GF-D8 (cell line): ENCODE data around the gene SMYD3.
"Not testable (repeated sequence)": the region's sequence is repeated elsewhere in the genome, so short reads cannot be mapped to it uniquely, and the experiment has no call there.

ENCODE experiments used
- DNase-seq: peaks from one replicate; lab custom pipeline; 2025; lab: John Stamatoyannopoulos, UW

The SMYD3 gene

DNA sequence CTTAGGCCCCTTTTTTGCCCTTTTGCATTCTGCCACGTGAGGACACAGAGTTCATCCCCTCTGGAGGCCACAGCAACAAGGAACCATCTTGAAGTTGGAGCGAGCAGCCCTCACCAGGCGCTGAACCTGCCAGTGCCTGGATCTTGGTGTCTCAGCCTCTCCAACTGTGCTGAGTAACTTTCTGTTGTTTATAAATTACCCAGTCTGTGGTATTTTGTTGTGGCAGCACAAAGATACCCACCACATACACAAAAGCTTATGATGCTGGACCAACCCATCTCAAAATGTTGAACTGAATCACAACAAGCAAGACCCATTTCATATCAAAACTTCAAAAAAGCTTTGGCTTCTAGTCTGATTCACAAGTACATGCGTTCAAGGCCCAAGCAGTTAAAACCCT lies 702.4 kb downstream of the SMYD3 start:
- no peak for DNase-seq

DNA sequence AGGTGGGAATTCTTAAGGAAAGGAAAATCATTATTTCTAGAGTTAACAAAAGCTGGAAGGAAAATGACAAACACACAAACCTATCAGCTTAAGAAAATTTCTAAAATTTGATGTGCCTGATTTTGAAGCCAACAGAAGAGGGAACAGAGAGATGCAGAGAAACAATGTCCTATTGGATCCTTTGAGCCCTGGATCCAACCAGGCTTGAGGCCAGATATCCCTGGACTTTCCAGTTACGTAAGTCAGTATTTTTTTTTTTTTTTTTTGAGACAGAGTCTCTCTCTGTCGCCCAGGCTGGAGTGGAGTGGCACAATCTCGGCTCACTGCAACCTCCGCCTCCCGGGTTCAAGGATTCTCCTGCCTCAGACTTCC lies 703.4 kb downstream of the SMYD3 start:
- no peak for DNase-seq

DNA sequence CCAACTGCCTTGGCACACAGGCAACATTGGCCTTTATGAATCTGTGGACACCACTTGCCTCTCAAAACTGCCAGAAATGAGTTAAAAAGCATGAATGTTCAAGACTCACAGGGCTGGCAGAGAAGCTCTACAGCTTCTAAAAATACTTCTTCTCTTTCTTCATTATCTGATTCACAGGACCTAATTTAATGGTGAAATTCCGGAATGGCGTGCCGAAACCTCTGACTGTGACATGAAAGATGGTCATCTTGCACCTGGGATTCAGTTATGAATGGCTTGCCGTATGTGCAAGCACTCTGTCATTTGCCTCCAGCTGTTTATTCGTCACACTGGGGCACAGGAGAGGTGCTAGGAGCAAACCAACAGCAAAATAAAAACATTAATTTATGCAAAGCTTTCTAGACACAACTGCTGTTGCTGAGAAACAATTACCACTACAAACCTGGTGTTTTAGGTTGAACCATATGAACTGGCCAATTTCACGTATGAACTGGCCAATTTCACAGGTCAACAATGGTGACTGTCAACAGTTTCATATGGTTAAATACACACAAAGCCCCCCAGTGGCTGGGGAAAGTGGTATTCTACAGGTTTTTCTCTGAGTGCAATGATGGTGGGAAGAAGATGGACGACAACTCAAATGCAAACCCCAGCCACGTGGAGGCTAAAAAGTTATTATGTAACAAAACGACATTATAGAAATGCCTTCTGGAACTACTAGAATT lies 704.0 kb downstream of the SMYD3 start:
- DNase-seq = no peak

DNA sequence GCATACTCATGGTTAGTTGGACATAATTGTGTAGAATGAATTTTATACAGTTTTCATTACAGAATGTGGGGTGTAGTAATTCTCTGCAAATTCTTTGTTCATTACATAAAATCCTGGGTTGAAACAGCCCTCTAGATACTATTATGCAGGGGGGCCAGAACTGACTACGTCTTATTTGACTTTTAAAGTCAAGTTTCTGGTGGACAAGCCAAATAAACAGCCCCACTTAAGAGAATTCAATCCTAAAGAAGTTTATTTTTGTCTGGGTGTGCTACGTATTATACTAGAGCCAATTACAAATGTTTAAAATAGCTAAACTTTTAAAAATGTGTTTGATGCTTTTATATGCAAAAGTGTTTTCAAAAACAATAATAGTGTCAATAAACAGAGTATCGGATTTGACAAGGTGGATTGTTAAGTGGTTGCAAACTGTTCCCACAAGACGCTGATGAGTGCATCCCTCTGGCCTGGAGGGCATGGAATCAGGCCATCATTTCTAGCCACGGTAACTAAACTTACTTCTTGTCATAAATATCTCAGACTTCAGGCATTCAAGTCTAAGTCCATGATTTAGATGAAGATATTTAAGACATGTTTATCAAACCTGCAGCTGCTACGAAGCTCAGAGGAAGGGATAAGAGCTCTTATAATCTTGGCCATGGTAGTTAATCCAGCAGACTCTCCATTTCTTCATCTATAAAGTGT lies 706.0 kb downstream of the SMYD3 start:
- DNase-seq = no peak

DNA sequence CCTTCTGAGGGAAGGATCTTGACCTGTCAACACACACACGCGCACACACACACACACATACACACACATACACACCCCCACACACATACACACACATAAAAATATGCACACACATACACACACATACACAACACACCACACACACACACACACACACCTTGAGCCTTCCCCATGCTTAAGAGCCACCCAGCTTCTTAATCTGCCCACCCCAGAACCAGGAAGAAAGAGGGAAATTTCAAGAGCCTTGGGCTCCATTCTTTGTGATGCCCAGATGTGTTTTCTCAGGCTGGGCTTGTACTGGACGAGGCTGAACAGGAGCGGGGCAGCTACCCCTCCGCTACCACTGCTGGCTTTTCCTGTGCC lies 708.7 kb downstream of the SMYD3 start:
- DNase-seq = no peak

DNA sequence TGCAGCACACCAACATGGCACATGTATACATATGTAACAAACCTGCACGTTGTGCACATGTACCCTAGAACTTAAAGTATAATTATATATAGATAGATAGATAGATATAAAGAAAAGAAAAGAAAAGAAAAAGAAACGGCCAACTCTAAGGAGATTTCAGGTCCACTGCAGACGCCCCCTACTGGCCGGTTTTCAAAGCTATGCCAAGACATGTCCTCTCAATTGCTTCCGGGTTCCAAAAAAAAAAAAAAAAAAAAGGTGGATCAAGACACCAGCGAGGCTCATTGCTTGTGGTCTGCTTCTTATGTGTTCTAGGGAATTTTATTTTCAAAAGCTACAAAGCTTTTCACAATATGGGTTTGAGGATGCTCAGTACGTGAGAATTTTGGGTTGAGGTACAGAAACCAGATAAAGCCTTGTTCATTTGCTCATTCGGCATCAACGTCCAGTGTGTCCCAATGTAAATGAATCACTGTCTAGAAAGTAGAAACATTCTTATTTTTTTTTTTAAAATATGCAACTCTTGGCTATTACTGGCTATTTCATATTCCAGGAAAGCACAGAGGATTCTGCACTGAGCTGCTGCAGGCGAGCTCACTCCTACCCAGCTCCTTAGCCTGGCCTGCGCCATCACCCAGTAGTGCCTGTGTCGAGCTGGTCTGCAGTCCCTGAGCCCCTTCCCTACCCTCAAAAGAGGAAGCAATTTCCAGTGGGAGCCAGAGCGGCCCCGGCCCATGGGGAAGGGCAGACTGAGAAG lies 709.3 kb downstream of the SMYD3 start:
- no peak for DNase-seq

DNA sequence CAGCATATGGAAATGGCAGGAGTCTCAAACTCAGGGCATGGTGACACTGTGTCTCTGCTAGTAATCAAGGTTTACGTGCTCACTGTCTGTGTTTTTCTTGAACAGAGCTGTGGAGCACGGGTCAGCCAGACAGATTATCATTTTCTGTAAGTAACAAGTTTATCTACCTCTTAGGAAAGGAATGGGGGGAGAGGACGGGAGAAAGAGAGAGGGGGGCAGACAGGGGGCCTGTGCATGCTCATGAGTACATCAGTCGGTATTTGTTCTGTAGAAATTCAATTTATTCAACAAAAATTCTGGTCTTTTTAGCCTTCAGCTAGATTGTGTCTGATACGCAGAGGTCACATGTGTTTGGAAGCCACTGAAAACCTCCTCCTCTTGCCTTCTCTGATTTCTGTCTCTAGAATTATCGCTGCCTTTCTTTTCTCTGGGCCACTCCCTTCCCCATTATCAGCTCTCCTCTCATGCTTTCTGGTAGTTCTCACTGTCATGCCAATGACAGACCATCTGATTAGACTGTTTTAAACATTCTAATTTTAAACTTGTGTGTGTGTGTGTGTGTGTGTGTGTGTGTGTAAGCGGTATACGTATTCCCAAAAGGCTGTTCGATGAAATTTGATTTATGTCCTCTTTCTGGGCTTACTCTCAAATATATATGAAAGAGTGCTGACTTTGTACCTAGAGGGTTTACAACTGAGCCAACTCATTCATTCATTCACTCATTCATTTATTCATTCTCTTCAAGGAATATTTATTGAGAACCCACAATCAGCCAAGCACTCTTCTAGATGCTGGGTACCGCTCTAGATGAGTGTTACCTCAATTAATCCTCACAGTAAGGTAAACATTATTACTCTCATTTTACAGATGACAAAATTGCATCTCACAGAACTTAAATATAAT lies 715.4 kb downstream of the SMYD3 start:
- DNase-seq = no peak

DNA sequence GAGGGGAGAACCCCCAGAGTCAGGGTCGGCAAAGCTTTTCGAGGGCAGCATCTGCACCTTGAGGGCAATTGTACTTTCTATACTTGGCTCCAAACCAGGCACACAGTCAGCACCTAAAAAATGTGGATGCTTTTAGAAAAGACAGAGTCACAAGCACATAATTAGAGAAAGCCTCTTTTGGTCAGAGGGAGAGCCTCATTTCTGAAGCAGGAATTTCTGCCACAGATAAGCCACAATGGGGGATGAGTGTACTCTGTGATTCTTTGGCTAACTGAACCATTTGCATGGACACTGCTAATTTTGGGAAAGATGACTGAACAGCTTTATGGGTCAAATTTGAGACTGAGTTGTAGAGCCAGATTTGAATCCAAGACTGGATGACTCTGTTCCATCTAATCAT lies 716.6 kb downstream of the SMYD3 start:
- DNase-seq = no peak

DNA sequence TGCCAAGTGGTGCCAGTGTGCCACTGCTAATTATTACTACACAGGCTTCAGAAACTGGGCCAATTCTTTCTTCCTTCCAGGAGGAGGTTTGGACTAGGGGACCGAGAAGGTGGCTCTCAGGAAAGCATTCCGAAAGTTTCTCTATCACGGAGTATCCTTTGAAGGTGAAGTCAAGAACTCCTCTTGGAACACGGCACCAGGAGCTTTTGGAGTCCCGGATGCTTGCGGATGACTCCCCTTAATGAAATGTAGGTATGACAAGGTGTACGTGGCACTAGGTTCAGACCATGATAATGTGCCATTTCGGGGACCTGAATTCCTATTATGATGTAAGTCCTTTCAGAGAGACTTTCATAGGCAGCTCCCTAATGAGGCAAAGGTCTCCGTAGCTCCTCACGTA lies 718.2 kb downstream of the SMYD3 start:
- no peak for DNase-seq

DNA sequence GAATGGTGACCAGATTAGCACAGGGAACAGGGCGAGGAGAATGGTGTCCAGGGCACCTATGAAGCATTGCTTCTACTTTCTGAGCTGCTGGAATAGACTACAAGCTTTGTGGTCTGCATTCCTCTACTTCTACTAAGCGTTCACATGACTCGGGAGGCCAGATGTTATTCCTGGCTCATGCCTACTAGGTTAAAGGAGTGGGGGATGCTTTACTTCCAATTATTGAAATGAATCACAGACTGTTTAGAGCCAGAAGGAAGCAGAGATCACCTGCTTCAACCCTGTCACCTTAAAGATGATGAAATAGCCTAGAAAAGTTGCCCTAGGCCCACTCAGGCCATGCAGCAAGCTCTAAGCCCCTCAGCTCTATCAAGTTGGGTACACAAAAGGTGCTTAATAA lies 718.8 kb downstream of the SMYD3 start:
- no peak for DNase-seq

DNA sequence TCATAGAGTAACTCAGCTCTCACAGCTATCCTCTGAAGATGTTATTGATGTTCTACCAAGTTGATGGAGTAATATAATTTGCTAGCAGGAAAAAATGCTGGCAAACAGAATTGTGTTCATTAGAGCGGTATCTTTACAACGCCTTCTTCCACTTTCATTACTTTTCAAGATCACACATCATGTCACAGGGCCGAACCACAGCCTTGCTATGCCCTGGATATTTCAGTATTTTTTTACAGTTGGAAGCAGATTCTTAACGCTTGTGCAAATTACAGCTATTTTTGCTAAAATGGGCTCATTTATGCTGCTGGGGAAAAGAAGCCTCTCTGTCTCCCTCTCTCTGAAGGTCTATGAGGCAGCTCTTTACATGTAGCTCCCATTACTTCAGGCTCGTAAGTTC lies 720.1 kb downstream of the SMYD3 start:
- DNase-seq = no peak

DNA sequence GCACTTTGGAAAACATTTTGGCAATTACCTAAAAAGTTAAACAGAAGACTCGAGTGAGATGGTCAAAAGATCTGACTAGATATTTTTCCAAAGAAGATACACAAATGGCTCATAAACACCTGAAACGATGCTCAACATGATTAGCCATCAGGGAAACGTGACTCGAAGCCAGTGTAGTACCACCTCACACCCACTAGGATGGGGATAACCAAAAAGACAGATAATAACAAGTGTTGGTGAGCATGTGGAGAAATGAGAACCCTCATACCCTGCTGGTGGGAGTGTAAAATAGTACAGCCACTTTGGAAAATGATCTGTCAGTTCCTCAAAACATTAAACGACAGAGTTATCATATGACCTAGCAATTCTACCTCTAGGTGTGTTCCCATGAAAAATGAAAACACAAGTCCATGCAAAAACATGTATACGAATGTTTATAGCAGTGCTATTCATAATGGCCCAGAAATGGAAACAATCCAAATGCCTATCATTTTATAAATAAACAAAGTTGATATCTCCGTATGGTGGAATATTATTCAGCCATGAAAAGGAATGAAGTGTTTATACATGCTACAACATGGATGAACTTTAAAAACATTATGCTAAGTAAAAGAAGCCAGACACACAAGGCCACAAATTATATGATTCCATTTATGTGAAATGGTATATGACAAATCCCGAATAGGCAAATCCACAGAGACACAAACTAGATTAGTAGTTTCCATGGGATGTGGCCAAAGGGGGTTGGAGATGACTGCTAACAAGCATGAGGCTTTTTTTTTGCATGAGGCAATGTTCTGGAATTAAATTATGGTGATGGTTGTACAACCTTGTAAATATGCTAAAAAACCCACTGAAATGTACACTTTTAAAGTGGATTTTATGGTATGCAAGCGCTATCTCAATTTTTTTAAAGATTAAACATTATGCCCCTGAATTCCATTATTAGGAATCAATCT lies 727.0 kb downstream of the SMYD3 start:
- DNase-seq = no peak

DNA sequence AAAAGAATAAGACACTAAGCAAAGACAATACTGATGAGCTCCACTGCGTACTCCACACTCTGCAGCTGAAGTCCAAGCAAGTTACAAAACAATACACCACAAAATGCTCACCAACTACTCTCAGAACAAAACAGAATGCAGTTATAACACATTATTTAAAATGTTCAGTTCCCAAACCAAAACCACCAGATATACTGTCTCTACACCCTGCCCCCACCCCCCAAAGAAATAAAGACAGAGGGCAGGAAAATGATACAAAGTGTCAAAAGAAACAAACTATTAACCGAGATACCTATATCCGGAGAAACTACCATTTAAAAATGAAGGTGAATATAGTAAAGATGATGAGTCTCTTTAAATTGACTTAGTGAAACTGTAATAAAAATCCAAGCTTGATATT lies 729.3 kb downstream of the SMYD3 start:
- no peak for DNase-seq

DNA sequence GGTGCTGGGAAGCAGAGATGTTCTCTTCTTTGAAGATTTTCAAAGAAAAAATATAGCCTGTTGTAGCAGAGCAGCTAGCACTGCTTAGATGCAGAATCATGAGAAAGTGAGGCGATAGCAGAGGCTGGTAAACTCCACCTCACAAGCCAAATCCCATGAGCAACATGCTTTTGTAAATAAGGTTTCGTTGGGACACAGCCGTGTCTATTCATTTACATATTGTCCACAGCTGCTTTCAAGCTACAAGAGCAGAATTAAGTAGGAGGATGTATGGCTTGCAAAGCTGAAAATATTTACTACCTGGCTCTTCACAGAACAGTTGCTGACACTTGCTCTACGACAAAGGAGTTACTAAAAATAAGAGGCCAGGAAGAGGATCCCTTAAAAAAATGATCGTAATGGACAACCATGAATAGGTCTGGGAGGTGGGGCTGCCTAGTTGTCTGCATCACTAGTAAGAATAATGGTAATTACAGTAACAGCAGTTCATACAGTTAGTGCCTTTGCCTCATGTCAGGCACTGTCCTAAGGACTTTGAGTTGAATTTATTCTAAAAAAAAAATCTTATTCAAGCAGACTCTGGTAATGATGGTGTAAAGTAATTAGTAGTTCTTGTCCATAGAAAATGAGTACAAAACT lies 730.3 kb downstream of the SMYD3 start:
- no peak for DNase-seq

DNA sequence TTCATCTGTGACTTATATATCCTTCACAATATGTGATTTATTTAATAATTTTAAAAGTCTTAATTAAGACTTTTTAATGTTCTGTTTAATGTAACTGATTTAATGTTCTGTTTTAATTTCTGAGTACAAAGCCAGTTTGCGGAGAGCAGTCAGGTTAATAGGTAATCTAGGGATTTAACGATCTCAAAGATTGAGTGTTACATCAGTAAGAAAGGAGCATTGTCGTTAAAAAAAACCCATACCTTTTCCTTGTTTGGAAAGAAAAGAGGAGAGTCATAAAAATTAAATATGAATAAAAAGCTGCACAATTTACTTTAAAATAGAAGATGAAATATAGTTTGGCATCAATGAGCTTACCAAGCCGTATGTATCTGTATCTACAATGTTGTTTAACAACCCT lies 730.9 kb downstream of the SMYD3 start:
- DNase-seq = no peak

DNA sequence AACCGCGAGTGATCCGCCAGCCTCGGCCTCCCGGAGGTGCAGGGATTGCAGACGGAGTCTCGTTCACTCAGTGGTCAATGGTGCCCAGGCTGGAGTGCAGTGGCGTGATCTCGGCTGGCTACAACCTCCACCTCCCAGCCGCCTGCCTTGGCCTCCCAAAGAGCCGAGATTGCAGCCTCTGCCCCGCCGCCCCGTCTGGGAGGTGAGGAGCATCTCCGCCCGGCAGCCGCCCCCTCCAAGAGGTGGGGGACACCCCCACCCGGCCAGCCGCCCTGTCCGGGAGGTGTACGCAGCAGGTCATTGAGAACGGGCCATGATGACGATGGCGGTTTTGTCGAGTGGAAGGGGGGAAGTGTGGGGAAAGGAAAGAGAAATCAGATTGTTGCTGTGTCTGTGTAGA lies 732.1 kb downstream of the SMYD3 start:
- DNase-seq = not testable (repeated sequence)

DNA sequence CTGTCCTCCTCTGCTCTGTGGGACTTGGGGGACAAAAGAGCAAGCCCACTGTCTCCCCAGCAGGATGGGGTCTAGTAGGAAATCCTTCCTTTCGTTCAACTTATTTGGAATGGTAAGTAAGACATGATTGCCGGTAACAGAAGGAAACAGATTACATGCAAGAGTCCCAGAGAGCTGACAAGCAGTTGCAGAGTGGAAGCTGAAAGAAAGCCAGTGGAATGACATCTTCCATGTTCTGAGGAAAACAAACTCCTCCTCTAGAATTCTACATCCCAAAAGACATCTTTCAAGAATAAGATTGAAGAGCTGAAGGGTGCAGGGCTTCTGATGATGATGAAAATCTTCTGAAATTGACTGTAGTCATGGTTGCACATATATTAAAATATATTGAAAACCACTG lies 732.9 kb downstream of the SMYD3 start:
- DNase-seq = no peak

DNA sequence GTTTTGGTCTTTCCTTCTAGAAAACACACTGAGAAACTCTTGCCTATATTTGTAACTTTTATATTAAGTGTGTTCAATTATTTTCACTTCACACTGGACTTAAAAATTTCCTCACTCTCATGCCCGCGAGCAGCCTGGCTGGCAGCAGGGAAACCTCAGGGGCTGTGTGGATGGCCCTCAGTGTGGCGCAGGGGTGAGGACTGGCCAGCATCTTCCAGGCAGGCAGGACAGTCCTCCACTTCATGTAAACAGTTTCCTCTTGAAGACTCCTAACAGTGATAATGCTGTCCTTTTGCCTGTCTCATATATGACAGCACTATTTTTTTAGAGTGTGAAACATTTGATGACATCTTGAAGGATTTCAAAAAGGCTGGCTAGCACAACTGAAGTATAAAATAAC lies 733.7 kb downstream of the SMYD3 start:
- DNase-seq = no peak

DNA sequence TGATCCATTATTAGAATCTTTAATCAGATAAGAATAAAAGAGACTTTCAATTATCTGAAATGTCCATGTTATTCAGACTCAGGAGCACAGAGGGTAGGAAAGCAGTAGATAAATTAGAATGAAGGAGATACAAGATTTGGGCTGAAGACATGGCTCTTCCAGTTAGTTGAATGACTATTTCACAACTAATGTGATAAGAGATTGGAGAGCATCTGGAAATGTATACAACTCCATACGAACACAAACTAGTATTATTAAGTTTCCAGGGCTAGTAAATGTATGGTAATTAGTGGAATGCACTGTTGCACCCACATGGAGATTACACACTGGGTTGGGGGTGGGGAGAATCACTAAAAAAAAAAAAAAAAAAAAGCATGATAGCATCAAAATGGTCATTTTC lies 734.3 kb downstream of the SMYD3 start:
- DNase-seq = no peak

DNA sequence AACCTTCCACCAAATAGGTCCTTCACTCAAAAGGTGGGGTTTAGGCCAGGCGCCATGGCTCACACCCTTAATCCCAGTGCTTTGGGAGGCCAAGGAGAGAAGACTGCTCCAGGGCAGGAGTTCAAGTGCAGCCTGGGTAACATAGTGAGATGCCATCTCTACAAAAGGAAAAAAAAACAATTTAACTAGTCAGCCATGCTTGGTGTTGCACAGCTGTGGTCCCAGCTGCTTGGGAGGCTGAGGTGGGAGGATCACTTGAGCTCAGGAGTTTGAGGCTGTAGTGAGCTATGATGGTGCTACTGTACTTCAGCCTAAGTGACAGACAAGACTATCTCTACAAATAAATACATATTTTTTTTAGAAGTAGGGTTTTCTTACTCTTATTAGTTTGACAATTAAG lies 734.8 kb downstream of the SMYD3 start:
- no peak for DNase-seq
